Left ventricle myocardium inferior (tissue), 1 donor: Measurements from ENCODE around the gene NOL12. TPM values are rescaled to one million over a fixed set of nuclear protein-coding genes. Genes with fewer than 3 reads are reported as not detected.
A peak's percentile ranks its signal among the peaks of the same experiment; 100 is the strongest.

Experiments used
- DNase-seq: peaks from one replicate; pipeline ENCODE4 v3.0.0-alpha.2; 2020
- H3K27ac ChIP-seq: fragments of 200-600 bp; replicated peaks from 2 replicates; pipeline ENCODE4 v1.8.0; 2021
- H3K27me3 ChIP-seq: fragments of 200-600 bp; 2 replicates; pipeline ENCODE4 v1.8.0; 2021; ENCODE audit warnings: low read depth
- H3K36me3 ChIP-seq: fragments of 200-600 bp; 2 replicates; pipeline ENCODE4 v1.8.0; 2021
- H3K4me1 ChIP-seq: fragments of 200-600 bp; 2 replicates; pipeline ENCODE4 v1.8.0; 2021
- H3K4me3 ChIP-seq: fragments of 200-600 bp; 2 replicates; pipeline ENCODE4 v1.8.0; 2021; ENCODE audit warnings: mild to moderate bottlenecking, moderate library complexity
- H3K9me3 ChIP-seq: fragments of 200-600 bp; replicated peaks from 2 replicates; pipeline ENCODE4 v1.8.0; 2021
- intact Hi-C: fragments of 100-400 bp; cut with micrococcal nuclease; formaldehyde crosslinking; loops from one replicate; pipeline ENCODE4 v1.11.0; 2022
- total RNA-seq: library from RNA; stranded (reverse); fragmentation: NEBNext Ultra II Directional; extraction: Animal tissue kit (Norgen Biotek cat#: 25700); gene quantifications from one replicate; pipeline ENCODE4 v1.2.1, GENCODE V29; 2021
- TF ChIP-seq, protein P1 (sequence below): fragments of 200-600 bp; IDR thresholded peaks from 2 replicates; pipeline ENCODE4 v1.8.0; 2021; ENCODE audit warnings: antibody characterized with exemption, mild to moderate bottlenecking, borderline replicate concordance
- donor health status: DM: no; HTN: yes; CAD: no; lungs with severe emphysema.

The NOL12 gene
- total RNA-seq, 1 donor from 2014 or later, result 12.8 TPM

DNA sequence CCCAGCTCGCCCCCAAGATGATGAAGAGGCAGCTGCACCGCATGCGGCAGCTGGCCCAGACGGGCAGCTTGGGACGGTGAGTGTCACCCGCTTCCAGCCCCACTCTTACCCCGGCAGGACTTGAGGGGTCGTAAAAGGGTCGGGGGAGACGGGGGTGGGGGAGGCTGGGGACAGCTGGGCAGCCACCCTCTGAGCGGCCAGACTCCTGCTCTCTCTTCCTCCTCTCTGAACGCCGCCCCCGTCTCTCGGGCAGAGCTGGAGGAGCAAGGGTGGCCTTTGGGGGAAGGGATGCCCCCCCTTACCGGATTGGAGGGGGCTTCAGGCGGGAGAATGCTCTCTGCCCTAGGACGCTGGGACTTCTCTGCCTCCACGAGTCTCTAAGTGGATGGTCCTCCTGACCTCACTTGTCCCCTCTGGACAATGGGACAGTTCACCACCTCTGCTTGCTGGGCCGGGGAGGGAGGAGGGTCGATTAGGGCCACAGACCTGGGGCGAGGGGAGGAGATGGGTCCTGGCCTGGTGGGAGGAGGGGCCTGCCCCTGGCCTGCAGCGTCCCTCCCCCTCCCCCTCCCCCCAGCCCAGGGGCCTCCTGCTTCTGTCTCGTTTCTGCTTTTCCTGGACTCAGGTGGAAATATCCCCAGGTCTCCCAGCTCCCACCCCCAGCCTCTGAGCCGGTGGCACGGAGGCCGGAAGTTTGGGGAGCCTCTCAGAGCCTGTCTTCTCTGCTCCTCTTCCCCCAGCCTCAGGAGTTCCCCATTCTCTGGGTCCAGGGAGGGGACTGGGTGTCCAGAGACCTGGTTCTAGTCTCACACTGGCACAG, 46.2 kb upstream of the NOL12 start:
- Histone ChIP-seq H3K36me3 (no peaks in the 10 kb centered on the region), H3K9me3 (no peaks in the 10 kb centered on the region), H3K27ac (peak overlapping the region; percentile 52), H3K4me1 (peaks cover 38% of the 10 kb centered on the region), H3K27me3 (peaks cover 16% of the 10 kb centered on the region), H3K4me3 (peak overlapping the region; percentile 68)
- TF ChIP-seq, protein P1, sequence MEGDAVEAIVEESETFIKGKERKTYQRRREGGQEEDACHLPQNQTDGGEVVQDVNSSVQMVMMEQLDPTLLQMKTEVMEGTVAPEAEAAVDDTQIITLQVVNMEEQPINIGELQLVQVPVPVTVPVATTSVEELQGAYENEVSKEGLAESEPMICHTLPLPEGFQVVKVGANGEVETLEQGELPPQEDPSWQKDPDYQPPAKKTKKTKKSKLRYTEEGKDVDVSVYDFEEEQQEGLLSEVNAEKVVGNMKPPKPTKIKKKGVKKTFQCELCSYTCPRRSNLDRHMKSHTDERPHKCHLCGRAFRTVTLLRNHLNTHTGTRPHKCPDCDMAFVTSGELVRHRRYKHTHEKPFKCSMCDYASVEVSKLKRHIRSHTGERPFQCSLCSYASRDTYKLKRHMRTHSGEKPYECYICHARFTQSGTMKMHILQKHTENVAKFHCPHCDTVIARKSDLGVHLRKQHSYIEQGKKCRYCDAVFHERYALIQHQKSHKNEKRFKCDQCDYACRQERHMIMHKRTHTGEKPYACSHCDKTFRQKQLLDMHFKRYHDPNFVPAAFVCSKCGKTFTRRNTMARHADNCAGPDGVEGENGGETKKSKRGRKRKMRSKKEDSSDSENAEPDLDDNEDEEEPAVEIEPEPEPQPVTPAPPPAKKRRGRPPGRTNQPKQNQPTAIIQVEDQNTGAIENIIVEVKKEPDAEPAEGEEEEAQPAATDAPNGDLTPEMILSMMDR, result no peak
- no peak for DNase-seq
- intact Hi-C loops, result loop anchor here (10.0 kb wide), 1 partner anchor 155 kb away; no protein-coding TSS in a partner anchor

- peaks cover 16% of the 10 kb centered on the region for H3K27me3 ChIP-seq
- intact Hi-C loops, result loop anchor here (10.0 kb wide), 1 partner anchor 154 kb away; no protein-coding TSS in a partner anchor
- TF ChIP-seq, protein P1, result no peak
- peak overlapping the region; percentile 52 for H3K27ac ChIP-seq
- peaks cover 36% of the 10 kb centered on the region for H3K4me1 ChIP-seq
- DNase-seq, result no peak
- no peaks in the 10 kb centered on the region for H3K36me3 ChIP-seq
- peak overlapping the region; percentile 68 for H3K4me3 ChIP-seq
- no peaks in the 10 kb centered on the region for H3K9me3 ChIP-seq
Measured at GRCh38 chr22:37640591-37641560, 45.3 kb upstream of the NOL12 start.

GRCh38 chr22:37641561-37641949, 44.6 kb upstream of the NOL12 start:
- peaks cover 36% of the 10 kb centered on the region for H3K4me1 ChIP-seq
- H3K36me3 ChIP-seq, result no peaks in the 10 kb centered on the region
- H3K9me3 ChIP-seq, result no peaks in the 10 kb centered on the region
- no peak for DNase-seq
- no peak overlapping the region for H3K4me3 ChIP-seq
- TF ChIP-seq, protein P1, result no peak
- H3K27me3 ChIP-seq, result peaks cover 16% of the 10 kb centered on the region
- intact Hi-C loops, result loop anchor here (10.0 kb wide), 1 partner anchor 153 kb away; no protein-coding TSS in a partner anchor
- H3K27ac ChIP-seq, result no peak overlapping the region

DNA sequence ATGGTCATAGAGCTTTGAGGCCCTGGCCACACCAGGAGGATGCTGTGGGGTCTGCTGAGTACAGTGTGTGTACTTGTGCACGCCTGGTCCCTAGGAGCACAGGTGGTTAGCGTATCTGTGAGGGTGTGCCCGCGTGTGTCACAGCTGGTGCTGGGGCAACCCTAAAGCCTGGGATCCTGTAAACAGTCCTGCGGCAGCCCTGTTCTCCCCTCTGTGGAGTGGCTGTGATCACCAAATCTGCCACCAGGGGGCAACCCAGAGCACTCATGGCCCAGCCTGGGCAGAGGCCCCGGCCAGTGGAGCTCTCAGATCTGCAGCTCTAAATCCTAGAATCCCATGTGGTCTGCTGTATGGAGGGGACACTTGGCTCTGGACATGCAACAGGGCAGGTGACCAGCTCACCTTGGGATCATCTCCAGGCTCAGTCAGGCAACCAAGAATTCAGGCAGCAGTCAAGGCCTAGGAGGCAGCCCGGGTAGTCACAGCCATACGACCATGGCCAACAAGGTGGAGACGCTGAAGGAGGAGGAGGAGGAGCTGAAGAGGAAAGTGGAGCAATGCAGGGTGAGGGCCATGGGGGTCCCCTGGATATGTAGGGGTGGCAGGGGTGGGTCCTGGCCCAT, 42.8 kb upstream of the NOL12 start:
- H3K27me3 ChIP-seq, result peaks cover 16% of the 10 kb centered on the region
- peak; percentile 87 for DNase-seq
- H3K4me3 ChIP-seq, result no peak overlapping the region
- no peaks in the 10 kb centered on the region for H3K36me3 ChIP-seq
- H3K27ac ChIP-seq, result no peak overlapping the region
- intact Hi-C loops, result loop anchor here (10.0 kb wide), 1 partner anchor 151 kb away; no protein-coding TSS in a partner anchor
- TF ChIP-seq, protein P1, result peak; percentile 97
- peaks cover 34% of the 10 kb centered on the region for H3K4me1 ChIP-seq
- H3K9me3 ChIP-seq, result no peaks in the 10 kb centered on the region

DNA sequence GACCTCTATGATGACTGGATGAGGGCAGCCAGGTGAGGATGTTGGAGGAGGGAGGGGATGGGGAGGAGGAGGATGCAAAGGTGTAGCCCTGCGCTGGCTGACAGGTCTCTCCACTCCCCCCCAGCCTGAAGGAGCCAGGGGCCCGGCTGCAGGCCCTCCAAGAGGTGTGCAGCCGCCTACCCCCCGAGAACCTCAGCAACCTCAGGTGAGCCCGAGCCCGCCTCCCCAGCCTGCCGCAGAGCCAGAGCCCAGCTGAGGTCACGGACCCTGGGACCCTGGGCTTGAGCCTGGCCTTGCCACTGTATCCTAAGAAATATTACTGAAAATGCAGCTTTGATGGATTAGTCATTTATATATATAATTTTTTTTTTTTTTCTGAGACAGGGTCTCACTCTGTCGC, 38.8 kb upstream of the NOL12 start:
- no peaks in the 10 kb centered on the region for H3K9me3 ChIP-seq
- TF ChIP-seq, protein P1, result no peak
- no peaks in the 10 kb centered on the region for H3K27me3 ChIP-seq
- no peak for DNase-seq
- H3K4me3 ChIP-seq, result no peak overlapping the region
- intact Hi-C loops, result loop anchor here (10.0 kb wide), 1 partner anchor 147 kb away; no protein-coding TSS in a partner anchor
- H3K36me3 ChIP-seq, result no peaks in the 10 kb centered on the region
- H3K27ac ChIP-seq, result no peak overlapping the region
- H3K4me1 ChIP-seq, result peaks cover 8% of the 10 kb centered on the region
